ENCODE data around the gene CSTF1.
"Not testable (repeated sequence)": the region's sequence is repeated elsewhere in the genome, so short reads cannot be mapped to it uniquely, and the experiment has no call there.

CSTF1 gene

DNA sequence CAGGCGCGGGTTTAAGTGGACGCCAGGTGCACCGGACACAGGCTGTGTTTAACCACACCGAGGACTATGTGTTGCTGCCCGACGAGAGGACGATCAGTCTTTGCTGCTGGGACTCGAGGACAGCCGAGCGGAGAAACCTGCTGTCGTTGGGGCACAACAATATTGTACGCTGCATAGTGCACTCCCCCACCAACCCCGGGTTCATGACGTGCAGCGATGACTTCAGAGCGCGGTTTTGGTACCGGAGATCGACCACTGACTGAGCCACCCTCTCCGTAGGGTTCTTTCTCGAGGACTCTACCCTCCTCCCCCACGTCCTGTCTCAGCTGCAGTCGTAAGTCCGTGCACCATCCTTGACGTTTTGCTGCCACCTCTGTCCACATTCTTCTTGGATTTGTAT, 11.0 kb downstream of the CSTF1 start:
- in situ Hi-C loops (cut with HindIII; ENCODE audit: low sequenced_read_pairs): no loop called here

DNA sequence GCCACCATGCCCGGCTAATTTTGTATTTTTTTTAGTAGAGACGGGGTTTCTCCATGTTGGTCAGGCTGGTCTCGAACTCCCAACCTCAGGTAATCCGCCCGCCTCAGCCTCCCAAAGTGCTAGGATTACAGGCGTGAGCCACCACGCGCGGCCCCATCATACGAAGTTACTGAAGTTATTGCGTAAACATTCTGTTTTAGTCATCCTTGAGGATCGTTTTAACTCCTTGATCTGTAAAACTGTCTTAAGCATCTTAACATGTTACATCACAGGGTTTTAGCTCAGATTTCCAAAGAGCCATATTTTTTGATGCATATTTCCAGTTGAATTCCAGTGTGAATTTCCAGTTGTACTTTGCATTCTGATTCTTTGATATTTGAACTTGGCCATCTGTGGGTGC, 12.9 kb downstream of the CSTF1 start:
- in situ Hi-C loops (cut with HindIII; ENCODE audit: low sequenced_read_pairs): not testable (repeated sequence)

DNA sequence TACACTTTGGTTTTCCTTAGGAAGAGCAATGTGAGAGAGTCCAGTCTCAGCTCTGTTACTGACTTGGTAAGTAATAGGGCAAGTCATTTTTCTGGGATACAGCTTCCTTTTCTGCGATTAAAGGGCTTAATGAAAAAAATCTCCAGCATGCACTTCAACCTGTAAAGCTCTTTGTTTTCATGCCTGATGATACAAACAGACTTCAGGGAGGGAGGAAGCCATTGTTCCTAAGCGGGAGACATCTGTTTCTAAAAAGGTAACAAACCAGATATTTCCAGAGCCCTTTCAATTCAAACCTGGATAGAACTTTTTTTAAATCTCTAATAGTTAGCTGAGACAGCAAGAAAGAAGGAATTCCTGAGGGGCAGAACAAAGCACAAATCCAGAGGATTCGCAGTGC, 14.5 kb downstream of the CSTF1 start:
- in situ Hi-C loops (cut with HindIII; ENCODE audit: low sequenced_read_pairs): no loop called here

DNA sequence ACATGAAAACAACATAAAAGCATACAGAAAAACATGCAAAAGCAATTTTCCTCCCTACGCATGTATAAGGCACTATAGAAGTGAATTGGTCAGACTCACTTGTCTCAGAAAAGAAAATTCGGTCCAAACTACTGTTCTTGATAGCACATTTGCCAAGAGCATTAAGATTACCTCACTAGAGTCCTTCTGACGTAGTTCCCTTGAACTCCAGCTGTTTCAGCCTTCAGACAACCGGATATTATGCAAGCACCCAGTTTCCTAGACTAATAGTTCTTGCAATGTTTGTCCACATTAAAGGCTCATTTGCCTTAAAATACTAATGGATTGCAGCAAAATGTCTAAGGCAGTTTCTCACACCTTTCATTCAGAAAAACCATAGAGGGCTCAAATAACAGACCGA, 17.1 kb downstream of the CSTF1 start:
- in situ Hi-C loops (cut with HindIII; ENCODE audit: low sequenced_read_pairs): no loop called here

DNA sequence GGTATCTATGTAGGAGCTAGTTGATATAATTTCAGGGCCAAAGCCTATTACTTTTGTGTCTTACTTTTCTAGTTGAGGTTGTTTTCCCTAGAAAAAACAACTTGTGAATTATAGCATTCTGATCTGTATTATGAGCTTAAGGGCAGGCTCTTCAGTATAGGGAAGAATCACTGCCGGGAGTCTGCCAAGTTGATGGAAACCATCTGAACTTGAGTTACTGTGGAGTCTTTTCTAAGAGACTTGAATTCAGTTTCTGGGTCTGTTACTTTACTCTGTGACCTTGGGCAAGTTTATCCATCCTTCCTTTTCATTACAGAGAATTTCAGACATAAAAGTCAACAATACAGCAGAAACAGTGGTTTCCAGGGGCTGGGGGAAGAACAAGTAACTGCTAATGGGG, 17.5 kb downstream of the CSTF1 start:
- in situ Hi-C loops (cut with HindIII; ENCODE audit: low sequenced_read_pairs): no loop called here

DNA sequence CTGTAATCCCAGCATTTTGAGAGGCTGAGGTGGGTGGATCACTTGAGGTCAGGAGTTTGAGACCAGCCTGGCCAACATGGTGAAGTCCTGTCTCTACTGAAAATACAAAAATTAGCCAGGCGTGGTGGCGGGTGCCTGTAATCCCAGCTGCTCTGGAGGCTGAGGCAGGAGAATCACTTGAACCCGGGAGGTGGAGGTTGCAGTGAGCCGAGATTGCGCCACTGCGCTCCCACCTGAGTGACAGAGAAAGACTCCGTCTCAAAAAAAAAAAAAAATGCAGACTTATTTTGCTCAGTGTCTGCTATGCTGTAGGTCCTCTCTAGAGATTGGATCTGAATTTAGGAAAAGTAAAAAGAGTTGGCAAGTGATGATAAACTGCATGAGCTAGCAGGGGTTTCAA, 18.8 kb downstream of the CSTF1 start:
- in situ Hi-C loops (cut with HindIII; ENCODE audit: low sequenced_read_pairs): not testable (repeated sequence)

DNA sequence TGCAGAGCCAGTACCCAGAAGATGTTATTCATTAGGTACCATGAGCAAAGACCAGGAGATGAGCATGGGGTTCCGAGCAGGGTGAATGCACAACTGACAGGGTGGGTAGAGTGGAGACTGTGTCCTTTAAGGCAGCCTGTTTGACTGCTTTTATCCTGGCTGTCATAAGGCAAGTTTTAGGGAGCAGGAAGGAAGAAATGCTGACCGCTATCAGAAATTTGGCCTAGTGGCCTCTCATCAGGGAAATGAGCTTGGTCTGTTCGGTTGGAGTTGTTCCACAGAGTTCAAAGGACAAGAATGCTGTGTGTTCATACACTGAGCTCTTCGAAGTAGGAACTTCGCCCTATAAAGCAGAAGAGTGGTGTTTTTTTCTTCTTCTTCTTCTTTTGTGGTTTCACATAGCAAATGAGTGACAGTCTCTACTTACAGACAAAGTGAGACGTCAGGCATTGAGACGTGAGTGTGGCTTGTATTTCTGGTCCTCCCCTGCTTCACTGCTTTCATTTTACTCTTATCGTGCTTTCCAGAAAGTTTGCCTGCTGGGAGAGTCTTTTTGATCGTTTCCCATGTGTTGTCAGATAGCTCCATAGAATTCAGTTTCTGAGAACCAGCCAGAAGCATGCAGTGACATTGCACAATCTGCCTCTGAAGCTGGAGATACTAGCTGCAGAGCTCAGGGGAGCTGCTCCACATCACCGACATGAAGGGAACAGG, 19.5 kb downstream of the CSTF1 start, which contains the start of gene CASS4:
TSS of gene CASS4 (plus strand) at position 502 of the 714 bp plus-strand sequence. CDS start at position 701, 199 bp downstream.
- in situ Hi-C loops (cut with HindIII; ENCODE audit: low sequenced_read_pairs): no loop called here

DNA sequence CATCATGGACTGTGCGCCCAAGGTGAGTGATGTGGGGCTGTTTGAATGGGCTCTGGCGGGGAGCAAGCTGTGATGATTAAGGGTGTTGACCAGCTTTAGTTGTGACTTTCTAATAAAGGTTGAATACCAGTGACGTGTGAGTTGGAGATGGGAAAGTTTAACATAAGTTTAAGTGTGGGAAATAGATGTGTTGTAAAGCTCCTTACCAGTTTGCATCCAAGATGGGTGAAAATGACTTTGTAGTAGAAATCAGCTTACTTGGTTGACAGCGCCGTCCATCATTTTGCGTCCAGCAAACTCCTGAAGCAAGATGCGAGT, 20.0 kb downstream of the CSTF1 start:
- in situ Hi-C loops (cut with HindIII; ENCODE audit: low sequenced_read_pairs): no loop called here

DNA sequence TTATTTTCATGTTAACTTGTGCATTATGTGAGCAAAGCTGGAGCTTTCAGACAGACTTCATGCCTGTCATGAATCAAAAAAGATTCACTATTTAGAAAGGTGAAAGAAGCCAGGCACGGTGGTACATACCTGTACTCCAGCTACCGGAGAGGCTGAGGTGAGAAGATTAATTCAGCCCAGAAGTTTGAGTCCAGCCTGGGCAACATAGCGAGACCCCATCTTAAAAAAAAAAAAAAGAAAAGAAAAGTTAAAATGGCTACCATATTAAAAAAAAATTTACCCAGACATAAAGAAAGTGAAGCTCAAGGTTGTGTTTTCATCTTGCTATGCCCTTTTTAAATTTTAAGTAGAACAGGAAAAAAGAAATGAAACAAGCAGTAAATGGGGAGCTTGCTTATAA, 20.5 kb downstream of the CSTF1 start:
- in situ Hi-C loops (cut with HindIII; ENCODE audit: low sequenced_read_pairs): no loop called here

DNA sequence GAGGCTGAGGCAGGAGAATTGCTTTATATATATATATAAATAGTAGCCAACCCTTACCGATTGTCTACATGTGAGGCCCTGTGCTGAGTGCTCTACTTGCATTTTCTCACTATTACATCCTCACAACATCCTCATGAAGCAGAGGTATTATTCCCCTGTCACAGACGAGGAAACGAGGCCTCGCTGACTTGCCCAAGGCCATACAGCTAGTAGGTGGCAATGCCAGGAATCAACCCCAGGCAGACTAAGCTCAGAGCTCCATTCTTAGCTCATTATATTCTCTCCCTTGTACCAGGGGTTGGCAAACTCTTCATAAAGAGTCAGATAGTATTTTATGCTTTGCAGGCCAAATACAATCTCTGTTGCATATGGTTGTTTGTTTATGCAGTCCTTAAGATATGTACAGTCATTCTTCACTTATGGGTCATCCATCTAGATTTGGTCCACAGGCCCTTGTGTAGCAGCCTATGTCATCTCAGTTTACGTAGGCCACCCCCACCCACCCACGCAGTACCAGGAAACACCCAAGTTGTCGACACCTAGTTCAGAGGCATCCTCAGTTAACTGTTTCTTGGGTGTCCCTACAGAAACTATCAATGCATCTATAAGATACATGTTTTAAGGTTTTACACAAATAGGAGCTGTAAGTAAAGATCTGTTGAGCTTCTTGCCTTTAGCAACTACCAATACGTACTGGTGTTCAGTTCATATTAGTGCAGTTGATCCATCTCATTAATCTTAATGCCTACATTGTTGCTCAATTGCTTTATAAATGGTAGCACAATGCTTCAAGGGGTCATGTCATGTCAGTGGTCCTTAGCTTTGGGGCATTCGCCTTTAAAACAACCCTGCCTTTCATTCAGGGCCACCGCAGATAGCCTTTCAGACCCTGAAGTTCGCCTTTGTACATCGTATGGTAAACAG, 22.7 kb downstream of the CSTF1 start:
- in situ Hi-C loops (cut with HindIII; ENCODE audit: low sequenced_read_pairs): no loop called here

DNA sequence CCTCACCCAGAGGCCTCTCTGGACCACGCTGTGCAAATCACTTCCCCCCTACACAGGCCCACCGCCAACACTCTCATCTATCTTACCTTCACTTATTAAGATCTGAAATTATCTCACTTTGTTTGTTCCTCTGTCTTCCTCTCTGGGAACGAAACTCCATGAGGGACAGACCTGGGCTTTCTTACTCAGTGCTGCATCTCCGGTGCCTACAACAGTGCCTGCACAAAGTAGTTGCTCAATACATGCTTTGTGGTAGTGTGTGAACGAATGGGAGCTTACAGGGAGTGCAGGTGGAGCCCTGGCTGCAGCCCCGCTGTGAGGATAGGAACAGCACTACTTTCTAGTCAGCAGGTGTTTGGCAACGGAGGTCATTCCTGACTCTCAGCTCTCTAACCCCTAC, 25.0 kb downstream of the CSTF1 start:
- in situ Hi-C loops (cut with HindIII; ENCODE audit: low sequenced_read_pairs): no loop called here

DNA sequence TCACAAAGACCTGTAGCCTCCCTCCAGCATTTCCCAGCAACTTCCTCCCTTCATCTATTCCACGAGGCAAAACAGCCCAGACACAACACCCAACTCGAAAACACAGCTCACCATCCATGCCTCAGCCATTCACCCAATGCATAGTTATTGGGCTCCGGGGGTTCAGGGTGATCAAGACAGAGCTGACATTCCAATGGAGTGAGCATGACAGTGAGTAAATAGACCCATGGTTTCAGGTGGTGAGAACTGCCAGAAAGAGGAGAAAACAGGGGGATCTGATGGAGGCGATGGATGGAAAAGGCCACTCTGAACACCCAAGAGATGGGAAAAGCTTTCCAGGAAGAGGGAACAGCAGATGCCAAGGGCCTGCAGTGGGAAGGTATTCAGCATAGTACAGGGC, 25.5 kb downstream of the CSTF1 start:
- in situ Hi-C loops (cut with HindIII; ENCODE audit: low sequenced_read_pairs): no loop called here

DNA sequence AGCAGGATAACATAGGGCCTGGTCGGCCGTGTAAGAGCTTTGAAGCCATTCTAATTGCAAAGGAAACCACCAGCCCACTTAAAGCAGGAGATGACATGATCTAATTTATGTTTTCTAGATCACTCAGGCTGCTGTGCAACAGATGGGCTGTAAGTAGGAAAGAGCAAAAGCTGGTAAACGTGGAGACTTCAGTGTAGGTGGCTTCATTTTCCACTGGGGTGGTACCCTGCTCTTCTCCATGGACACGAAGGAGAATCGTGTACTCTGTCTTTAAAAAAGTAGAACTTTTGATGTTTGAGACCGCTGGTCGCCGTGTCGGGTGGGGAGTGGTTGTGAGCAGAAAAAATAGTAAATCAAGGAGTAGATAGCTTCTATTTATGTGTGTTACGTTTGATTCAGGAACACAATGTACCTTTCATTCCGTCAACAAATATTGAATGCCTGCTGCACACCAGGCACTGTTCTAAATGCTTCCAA, 26.0 kb downstream of the CSTF1 start:
- in situ Hi-C loops (cut with HindIII; ENCODE audit: low sequenced_read_pairs): no loop called here

DNA sequence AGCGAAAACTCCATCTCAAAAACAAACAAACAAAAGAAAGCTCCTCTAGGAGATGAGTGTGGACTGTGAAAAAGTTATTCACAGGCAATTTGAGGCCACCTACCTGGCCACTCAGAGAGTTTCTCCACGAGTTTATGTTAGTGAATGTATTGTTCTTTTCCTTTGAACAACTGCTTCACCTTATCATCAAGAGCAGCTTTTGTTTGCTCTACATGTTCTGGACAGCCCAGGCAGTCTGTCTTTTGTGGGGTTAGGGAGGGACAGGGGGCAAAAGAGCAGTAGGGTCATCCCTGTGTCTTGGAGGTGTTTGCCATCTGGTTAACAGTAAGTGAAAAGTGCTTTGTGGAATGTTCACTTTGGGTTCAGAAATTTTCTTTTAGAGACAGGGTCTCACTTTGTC, 27.6 kb downstream of the CSTF1 start:
- in situ Hi-C loops (cut with HindIII; ENCODE audit: low sequenced_read_pairs): no loop called here

DNA sequence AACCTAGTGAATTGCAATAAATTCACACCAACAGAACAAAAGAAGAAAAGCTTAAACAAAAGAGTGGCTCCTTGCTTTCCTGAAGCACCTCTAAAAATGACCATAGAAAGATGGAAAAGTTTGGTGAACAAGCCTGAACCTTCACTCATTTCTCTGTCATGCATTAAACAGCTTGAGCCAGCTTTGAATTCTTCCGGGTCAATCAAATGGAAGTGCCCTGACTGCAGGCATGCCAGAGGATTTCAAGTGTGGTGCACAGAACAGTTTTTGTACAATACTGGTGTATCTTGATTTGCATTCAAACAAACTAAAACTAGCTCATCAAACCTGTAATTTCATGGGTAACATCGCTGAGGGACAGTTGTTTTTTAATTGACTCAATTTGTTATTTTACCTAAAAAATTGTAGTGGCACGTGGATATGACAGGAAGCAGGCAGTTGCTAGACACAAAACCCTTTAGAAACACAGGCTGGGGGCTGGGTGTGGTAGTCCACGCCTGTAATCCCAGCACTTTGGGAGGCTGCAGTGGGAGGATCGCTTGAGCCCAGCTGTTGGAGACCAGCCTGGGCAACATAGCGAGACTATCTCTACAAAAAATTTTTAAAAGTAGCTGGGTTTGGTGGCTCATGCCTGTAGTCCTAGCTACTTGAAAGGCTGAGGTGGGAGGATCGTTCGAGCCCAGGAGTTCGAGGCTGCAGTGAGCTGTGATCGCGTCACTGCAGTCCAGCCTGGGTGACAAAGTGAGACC, 28.7 kb downstream of the CSTF1 start:
- in situ Hi-C loops (cut with HindIII; ENCODE audit: low sequenced_read_pairs): no loop called here

DNA sequence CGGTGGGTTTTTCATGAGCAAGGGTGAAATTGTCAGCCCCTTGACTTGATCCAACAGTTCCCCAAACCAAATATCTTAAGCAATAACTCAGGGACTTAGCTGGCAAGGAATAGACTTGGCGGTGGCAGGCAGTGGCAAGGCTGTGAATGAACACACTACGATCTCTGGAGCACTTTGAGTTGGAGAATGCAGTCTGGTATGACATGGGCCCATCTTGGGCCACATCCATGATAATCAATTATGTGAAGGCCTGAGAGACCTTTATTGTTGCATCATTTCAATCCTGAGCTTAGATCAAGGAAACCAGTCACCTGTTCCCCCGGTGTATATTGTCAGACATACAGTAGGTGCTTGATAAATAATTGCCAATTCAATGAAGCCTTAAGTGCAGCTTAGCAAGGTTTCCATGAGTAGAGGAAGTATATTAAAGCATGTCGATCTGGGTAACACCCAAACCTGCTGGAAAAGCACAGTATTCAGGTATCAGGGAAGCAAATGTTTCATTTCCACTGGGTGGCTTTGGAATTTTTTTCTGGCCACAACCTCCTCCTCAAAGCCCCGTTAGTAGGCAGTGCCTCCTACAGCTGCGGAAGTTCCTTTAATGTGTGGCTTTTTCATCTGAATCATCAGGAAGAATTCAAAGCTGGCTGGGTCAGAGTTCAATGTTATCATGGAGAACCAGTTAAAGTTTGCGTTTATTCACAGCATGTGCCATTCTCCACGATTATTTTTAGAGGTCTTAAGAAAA, 29.8 kb downstream of the CSTF1 start:
- in situ Hi-C loops (cut with HindIII; ENCODE audit: low sequenced_read_pairs): no loop called here

DNA sequence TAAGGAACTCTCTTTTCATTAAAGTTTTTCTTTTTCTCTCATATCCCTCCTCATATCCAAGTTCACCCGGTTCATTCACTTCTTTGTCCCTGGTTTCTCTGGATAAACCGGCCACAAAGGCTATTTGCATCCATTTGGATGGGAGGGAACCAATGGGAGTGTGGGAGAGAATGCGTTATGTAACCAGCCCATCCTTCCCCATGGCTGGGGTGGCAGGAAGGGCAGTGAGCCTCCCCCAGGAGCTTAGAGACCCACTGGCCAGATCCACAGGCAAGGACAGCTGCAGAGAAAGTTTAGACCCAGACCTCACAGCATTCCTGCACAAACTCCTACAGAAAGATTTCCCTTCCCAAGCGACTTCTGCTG, 30.4 kb downstream of the CSTF1 start:
- in situ Hi-C loops (cut with HindIII; ENCODE audit: low sequenced_read_pairs): no loop called here

DNA sequence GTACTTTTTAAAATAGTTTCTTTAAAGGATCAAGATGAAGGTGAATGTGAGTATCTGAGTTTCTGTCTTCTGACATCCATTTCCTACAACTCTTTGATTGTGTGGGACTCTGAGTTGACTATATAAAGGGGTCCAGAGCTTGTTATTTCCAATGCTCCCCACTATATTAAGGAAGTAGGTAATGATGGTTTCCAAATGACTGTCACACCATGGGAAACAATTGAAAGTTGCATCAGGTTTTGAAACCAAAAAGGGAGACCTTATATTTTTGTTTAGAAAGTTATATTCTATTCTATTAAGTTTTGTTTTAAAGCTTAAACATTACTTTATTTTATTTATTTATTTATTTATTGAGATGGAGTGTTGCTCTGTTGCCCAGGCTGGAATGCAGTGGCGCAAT, 30.8 kb downstream of the CSTF1 start:
- in situ Hi-C loops (cut with HindIII; ENCODE audit: low sequenced_read_pairs): no loop called here

DNA sequence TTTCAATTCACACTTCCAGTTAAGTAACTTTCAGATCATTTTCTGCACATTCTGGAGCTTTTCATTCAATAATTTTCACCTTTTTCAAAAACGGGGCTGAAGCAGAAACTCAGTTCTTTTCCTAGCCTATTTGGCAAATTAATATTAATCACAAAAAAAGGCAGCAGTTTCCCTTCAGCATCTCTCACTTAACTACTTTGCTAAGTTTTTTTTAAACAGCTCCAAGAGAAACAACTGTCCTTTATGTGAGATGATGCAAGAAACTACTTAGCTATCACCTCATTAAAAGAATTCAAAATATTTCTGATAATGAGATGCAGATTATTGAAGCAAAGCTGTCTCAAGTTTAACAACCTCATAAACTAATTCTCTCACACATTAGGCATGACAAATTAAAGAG, 31.4 kb downstream of the CSTF1 start:
- in situ Hi-C loops (cut with HindIII; ENCODE audit: low sequenced_read_pairs): no loop called here

DNA sequence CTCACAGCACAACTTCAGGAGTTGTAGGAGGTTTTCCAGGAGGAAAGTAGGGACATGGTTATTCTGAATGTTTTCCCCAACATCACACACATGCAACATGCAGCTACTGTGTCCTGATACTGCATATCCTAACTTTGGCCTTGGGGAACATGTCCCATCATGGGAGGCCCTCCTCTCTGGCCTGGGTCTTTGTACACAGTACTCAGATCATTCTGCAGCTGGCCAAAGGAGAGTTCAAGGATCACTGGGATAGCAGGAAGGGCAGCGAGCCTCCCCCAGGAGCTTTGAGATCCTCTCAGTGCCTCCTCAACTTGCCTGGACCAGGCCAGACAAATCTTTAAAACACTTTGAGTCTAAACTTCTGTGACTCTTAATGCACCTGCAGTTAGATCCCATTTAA, 32.5 kb downstream of the CSTF1 start:
- in situ Hi-C loops (cut with HindIII; ENCODE audit: low sequenced_read_pairs): no loop called here

DNA sequence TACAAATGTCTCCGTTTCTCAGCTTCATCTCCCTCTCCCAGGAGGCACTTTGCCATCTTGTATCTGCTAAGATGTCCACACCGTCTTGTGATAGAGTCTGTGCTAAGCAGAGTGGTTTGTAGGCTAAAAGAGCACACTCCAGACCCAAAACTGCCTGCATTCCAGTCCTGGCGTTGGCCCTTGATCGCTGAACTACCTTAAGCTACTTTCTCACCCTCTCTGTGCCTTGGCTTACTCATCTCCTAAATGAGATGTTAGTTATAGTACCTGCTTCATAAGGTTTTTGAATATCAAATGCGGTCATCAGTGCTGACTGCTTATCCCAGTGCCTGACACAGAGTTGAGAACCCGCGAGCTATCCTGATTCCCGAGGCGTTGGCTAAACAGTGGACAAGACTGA, 33.6 kb downstream of the CSTF1 start:
- in situ Hi-C loops (cut with HindIII; ENCODE audit: low sequenced_read_pairs): no loop called here

Data from DLD1 (cell line).